HG03159 (cell line): ENCODE results near the gene SAMD8.
"Not testable (repeated sequence)": the region's sequence is repeated elsewhere in the genome, so short reads cannot be mapped to it uniquely, and the experiment has no call there.

Source experiments
- ATAC-seq: cut with Tn5 transposase; IDR thresholded peaks from one replicate; pipeline ENCODE4 v1.9.1; 2021; ENCODE audit warnings: mild to moderate bottlenecking, moderate library complexity; ENCODE audit not compliant: unreplicated experiment

Gene SAMD8

GRCh38 chr10:75106891-75107290 lies 4.6 kb upstream of the SAMD8 start:
- ATAC-seq = not testable (repeated sequence)

- ATAC-seq = no peak
Observed at GRCh38 chr10:75107756-75108683, 3.4 kb upstream of the SAMD8 start.

- no peak for ATAC-seq
Observed at GRCh38 chr10:75108684-75109458, 2.6 kb upstream of the SAMD8 start.

GRCh38 chr10:75109459-75109778 lies 2.0 kb upstream of the SAMD8 start:
- ATAC-seq = no peak

- no peak for ATAC-seq
Observed at GRCh38 chr10:75110006-75110632, 1.3 kb upstream of the SAMD8 start.

- ATAC-seq = peak; percentile 34
Observed at GRCh38 chr10:75111907-75112679, 637 bp downstream of the SAMD8 start.

GRCh38 chr10:75115137-75115536 lies 3.7 kb downstream of the SAMD8 start:
- ATAC-seq = no peak

- ATAC-seq = not testable (repeated sequence)
Observed at GRCh38 chr10:75116941-75117775, 5.7 kb downstream of the SAMD8 start.

GRCh38 chr10:75117995-75118394 lies 6.5 kb downstream of the SAMD8 start:
- no peak for ATAC-seq

GRCh38 chr10:75119444-75120066 lies 8.1 kb downstream of the SAMD8 start:
- ATAC-seq = not testable (repeated sequence)

GRCh38 chr10:75121322-75121721 lies 9.9 kb downstream of the SAMD8 start:
- ATAC-seq = no peak

GRCh38 chr10:75122505-75122904 lies 11.0 kb downstream of the SAMD8 start:
- ATAC-seq = no peak

- no peak for ATAC-seq
Observed at GRCh38 chr10:75123088-75123682, 11.7 kb downstream of the SAMD8 start.

GRCh38 chr10:75126277-75126676 lies 14.8 kb downstream of the SAMD8 start:
- ATAC-seq = no peak

GRCh38 chr10:75127471-75127870 lies 16.0 kb downstream of the SAMD8 start:
- ATAC-seq = no peak

- not testable (repeated sequence) for ATAC-seq
Observed at GRCh38 chr10:75128985-75129384, 17.5 kb downstream of the SAMD8 start.

- no peak for ATAC-seq
Observed at GRCh38 chr10:75129537-75129936, 18.1 kb downstream of the SAMD8 start.

GRCh38 chr10:75133701-75134100 lies 22.2 kb downstream of the SAMD8 start:
- not testable (repeated sequence) for ATAC-seq

GRCh38 chr10:75136346-75136745 lies 24.9 kb downstream of the SAMD8 start:
- no peak for ATAC-seq
